HepG2 (cell line): ENCODE measurements around the gene ZNF48. TPM values are rescaled to one million over a fixed set of nuclear protein-coding genes. Genes with fewer than 3 reads are reported as not detected.

Experiments
- AKNA ChIP-seq: sonication (generic); formaldehyde crosslinking; IDR thresholded peaks from 2 replicates; pipeline ENCODE4 v1.4.0; 2020; ENCODE audit warnings: missing genetic modification reagents, borderline replicate concordance
- BHLHE40 ChIP-seq: IDR thresholded peaks from 2 replicates; pipeline ENCODE4 v1.6.1; 2011; ENCODE audit warnings: low read length, improper control_type of control experiment
- ELF4 ChIP-seq: sonication (generic); formaldehyde crosslinking; IDR thresholded peaks from 2 replicates; pipeline ENCODE4 v1.5.0; 2020; ENCODE audit warnings: missing genetic modification reagents, mild to moderate bottlenecking, moderate library complexity, borderline replicate concordance
- ESRRA ChIP-seq: sonication (generic); formaldehyde crosslinking; IDR thresholded peaks from 2 replicates; pipeline ENCODE4 v1.5.1; 2020; ENCODE audit warnings: mild to moderate bottlenecking, low read depth, missing genetic modification reagents
- HNRNPH1 ChIP-seq: fragments of 200-400 bp; formaldehyde crosslinking; optimal IDR thresholded peaks from 2 replicates; pipeline ENCODE3; 2017; ENCODE audit warnings: mild to moderate bottlenecking, low read depth, low read length
- KDM1A ChIP-seq: IDR thresholded peaks from 2 replicates; pipeline ENCODE4 v1.6.1; 2016; ENCODE audit warnings: missing compliant biosample characterization
- MTA1 ChIP-seq: sonication (generic); formaldehyde crosslinking; IDR thresholded peaks from 2 replicates; pipeline ENCODE4 v1.4.0; 2020; ENCODE audit warnings: missing genetic modification reagents, mild to moderate bottlenecking, borderline replicate concordance
- NCOA1 ChIP-seq: sonication (generic); formaldehyde crosslinking; IDR thresholded peaks from 2 replicates; pipeline ENCODE4 v1.9.0; 2021; ENCODE audit warnings: missing genetic modification reagents
- PHB2 ChIP-seq: fragments of 450-650 bp; IDR thresholded peaks from 2 replicates; pipeline ENCODE4 v1.6.1; 2018; ENCODE audit not compliant: partially characterized antibody
- PHF21A ChIP-seq: sonication (generic); formaldehyde crosslinking; IDR thresholded peaks from 2 replicates; pipeline ENCODE4 v1.5.0; 2020; ENCODE audit warnings: mild to moderate bottlenecking, missing genetic modification reagents
- PRMT3 ChIP-seq: sonication (generic); formaldehyde crosslinking; IDR thresholded peaks from 2 replicates; pipeline ENCODE4 v1.8.1; 2022; ENCODE audit warnings: low read depth, mild to moderate bottlenecking, moderate library complexity, missing genetic modification reagents, borderline replicate concordance
- SUZ12 ChIP-seq: fragments of 150-350 bp; IDR thresholded peaks from 2 replicates; pipeline ENCODE4 v1.6.1; 2014; ENCODE audit warnings: low read depth, low read length
- U2AF1 ChIP-seq: fragments of 200-400 bp; formaldehyde crosslinking; optimal IDR thresholded peaks from 2 replicates; pipeline ENCODE3; 2017; ENCODE audit warnings: mild to moderate bottlenecking, low read depth, low read length
- ZBTB40 ChIP-seq, 2 experiments: fragments of 450-650 bp in 1 of 2; sonication (generic) in 1 of 2; formaldehyde crosslinking in 1 of 2; IDR thresholded peaks; 2 replicates each; pipeline versions ENCODE4 v1.6.1 to v1.8.0; 2016 to 2022; ENCODE audit warnings: antibody characterized with exemption in 1 of 2, mild to moderate bottlenecking in 1 of 2, missing genetic modification reagents in 1 of 2
- ZNF788 ChIP-seq: sonication (generic); formaldehyde crosslinking; IDR thresholded peaks from 2 replicates; pipeline ENCODE4 v1.5.0; 2020; ENCODE audit warnings: mild to moderate bottlenecking, missing genetic modification reagents, borderline replicate concordance
- polyA plus RNA-seq, 8 experiments: library from polyadenylated mRNA; depleted of rRNA in 3 of 8; stranded (reverse) in 7 of 8; unstranded in 1 of 8; fragments of >200 nt; fragmentation: Illumina TruSeq in 4 of 8; extraction: Trizol in 4 of 8; gene quantifications; 2 replicates each; pipeline versions ENCODE4 v1.2.1 to v1.2.3, GENCODE V29; 2011 to 2016; ENCODE audit warnings: low read depth in 4 of 8, missing spikeins in 1 of 8, mixed read lengths in 1 of 8; ENCODE audit not compliant: insufficient read depth in 1 of 8
- total RNA-seq, 5 experiments: library from RNA; depleted of rRNA; stranded (reverse); fragments of >200 nt; fragmentation: Illumina TruSeq; extraction: Trizol; gene quantifications; 2 replicates each; pipeline ENCODE4 v1.2.3, GENCODE V29; 2016; ENCODE audit warnings: low read depth in 1 of 5

The ZNF48 gene
- total and polyA plus RNA-seq, 2 of the 13 experiments (the other 11 are each of a cell fraction or from before 2014, with no cell fraction given): 9.9 to 12.3 TPM

- no peak for TF ChIP-seq ZBTB40 (IDR thresholded peaks at IDR 0.05)
- TF ChIP-seq ZBTB40 (CRISPR knock-in tag; IDR thresholded peaks at IDR 0.05): peak; percentile 75; the same call in 1 of the 2 replicates
- TF ChIP-seq KDM1A: no peak
- 0 out of 2 replicates have a peak, but pooled peaks have one; percentile 76 for TF ChIP-seq NCOA1
- TF ChIP-seq PRMT3: no peak
- no peak; the same call in 1 of the 2 replicates for TF ChIP-seq MTA1 (CRISPR knock-in tag)
- TF ChIP-seq AKNA: no peak
- peak; percentile 19; the same call in 1 of the 2 replicates for TF ChIP-seq ZNF788 (CRISPR knock-in tag)
- TF ChIP-seq ESRRA (CRISPR knock-in tag): no peak; the same call in 1 of the 2 replicates
- TF ChIP-seq SUZ12: no peak
- no peak for TF ChIP-seq BHLHE40
- TF ChIP-seq PHB2: no peak
- peak; percentile 90 for TF ChIP-seq PHF21A (CRISPR knock-in tag)
- TF ChIP-seq U2AF1: no peak
- TF ChIP-seq HNRNPH1: no peak
- TF ChIP-seq ELF4: peak; percentile 75; the same call in 1 of the 2 replicates
Measured at GRCh38 chr16:30377812-30378235, 17.4 kb upstream of the ZNF48 start (continued).
